ENCODE measurements around the gene CARF.
"Not testable (repeated sequence)": the region's sequence is repeated elsewhere in the genome, so short reads cannot be mapped to it uniquely, and the experiment has no call there.

The CARF gene, protein sequence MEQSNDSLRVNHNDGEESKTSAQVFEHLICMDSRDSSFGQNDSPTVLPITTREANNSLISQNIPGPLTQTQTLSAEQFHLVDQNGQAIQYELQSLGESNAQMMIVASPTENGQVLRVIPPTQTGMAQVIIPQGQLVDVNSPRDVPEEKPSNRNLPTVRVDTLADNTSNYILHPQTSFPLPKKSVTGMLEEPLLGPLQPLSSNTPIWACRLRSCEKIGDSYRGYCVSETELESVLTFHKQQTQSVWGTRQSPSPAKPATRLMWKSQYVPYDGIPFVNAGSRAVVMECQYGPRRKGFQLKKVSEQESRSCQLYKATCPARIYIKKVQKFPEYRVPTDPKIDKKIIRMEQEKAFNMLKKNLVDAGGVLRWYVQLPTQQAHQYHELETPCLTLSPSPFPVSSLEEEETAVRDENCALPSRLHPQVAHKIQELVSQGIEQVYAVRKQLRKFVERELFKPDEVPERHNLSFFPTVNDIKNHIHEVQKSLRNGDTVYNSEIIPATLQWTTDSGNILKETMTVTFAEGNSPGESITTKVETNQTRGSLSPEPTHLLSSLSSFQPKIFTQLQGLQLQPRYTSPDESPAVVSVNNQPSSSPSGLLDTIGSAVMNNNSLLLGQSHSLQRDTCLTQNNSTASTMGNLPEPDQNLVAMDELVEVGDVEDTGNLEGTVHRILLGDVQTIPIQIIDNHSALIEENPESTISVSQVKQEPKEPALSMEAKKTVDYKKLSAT

DNA sequence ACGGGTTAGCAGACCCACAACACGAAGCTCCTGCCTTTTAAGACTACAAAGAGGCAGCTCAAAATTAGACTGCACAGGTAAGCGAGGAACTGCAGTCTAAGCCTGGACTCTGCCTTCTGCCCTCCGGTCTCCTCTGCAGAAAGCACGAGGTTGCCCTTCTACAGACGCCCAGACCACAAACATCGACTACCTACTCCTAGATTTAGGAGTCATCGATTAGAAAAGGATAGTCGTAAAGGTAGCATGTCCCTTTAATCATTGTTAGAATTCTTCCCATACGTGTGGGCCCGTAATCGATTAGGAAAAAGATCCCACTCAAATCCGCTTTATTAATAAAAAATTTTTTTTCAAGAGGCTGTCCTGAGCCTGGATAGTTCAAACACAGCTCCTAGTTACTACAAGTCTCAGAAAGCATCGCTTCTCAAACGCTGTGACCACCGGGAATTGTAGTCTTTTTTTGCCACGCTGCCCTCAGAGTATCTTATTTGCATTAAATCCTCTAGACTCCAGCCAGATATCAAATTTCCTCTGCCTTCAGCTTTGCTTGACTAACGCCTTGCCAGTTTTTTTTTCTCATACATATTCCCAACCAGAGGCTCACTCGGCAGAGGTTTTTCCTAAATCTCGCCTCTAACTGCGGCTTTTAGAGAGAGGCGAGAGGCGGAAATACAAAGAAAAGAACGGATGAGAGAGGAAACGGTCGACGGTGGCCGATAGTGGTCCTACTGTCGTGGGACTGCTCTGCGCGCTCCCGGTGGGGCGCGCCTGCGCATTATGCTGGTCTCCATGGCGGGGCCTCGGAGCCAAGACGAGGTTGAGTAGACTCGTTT is at the start of gene CARF, which contains the start of gene WDR12:
Gene CARF, plus strand, starts transcription at position 764 of the 830 bp plus-strand sequence. CDS start 29,628 bp downstream, outside the sequence.
Gene WDR12, minus strand, starts transcription at position 162 of the 830 bp plus-strand sequence. CDS start 197 bp downstream, outside the sequence.
- peak; percentile 91 for DNase-seq (ENCODE audit: low spot score)

DNA sequence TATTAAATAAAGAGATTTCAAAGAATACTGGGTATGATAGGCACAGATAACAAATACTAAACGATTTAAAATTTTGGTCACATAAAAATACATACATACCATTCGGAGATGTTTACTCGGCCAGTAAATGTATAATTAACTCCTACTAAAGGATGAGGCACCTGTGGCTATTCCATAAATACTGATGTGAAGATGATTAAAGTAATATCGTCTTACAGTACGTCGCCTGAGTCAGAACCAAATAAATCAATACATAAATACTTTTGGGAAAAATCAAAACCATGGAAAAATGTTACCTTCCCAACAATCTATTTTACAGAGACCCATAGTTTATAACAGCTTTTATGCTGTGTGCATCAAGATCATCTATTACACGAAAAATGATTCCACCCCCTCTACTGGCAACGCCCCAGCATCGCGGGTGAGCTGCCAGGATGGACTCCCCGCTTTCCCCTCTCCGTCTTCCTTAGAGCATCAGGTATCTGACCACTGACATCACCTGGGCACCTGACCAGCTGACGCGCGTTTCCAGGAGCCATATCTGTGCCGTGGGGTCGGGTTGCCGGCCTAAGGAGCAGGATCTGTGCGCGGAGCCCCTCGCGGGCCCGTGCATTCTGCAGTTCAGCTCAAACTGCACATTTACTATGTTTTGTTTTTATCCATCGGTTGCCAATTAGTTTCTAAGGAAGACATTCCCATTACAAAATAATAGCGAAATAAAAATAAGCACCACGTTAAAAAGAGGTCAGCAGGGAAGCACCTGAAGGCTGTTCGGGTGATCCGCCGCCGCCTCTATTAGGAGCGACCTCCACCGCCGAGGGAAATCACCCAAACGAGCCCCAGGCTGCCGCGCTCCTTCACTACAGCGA is 41.4 kb upstream of the CARF start:
- DNase-seq (ENCODE audit: low spot score), result peak; percentile 82

DNA sequence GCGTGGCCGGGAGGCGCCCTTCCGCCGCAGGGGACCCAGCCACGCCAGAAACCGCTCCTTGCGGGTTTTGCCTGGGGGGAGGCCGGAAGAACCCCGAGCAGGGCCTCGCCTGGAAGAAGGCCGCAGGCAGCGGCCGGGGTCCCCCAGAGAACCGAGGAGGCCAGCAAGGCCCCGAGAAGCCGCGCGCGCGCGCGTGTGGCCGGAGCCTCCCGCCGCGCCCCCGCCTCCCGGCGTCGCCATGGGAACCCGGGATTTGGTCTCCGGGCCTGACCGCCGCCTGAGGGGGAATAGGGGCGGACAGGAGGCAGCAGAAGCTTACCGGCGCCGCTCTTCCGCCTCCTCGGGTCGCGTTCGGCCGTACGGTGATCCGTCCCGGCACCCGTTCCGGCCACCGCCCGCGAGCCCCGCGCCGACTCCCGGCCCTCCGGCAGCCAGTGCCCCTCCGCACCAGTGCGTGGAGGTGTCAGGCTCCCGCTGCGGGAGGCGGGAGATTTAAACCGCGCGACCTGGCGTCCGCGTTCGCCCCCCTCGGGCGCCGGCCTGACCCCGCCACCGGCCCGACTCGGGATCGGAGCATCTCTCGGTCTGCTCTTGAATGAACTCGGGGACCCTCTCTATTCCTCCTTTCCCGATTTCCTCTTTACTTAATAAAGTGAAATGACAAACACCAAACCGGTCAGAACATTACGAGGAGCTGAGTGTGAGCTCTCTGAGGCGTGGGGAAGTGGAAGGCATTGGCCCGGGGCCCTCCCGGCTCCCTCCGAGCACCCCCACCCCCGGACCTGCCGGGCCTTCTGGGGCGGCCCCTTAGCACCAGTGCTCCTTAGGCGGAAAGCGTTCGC is 40.6 kb upstream of the CARF start, which contains the start of gene ICA1L:
Gene ICA1L, minus strand, starts transcription at position 467 of the 842 bp plus-strand sequence. CDS start 42,757 bp downstream, outside the sequence.
- DNase-seq (ENCODE audit: low spot score), result peak; percentile 54

DNA sequence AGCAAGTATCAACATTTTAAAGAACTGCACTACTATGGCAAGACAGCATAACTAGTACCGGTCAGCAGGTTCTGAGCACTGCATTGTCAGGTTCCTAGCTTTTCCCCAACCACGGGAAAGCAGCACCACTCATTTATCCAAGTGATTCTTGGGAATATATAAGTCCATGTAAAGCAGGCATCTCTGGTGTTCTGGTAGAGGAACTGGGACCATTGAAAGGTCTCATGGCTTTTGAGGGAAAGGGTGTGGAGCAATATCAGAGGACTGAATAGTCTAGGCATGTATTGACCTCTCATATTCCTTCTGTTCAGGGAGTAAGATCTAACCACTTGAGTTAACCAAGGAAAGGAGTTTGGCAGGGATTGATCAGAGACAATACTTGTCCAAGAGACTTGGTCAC is 34.4 kb upstream of the CARF start:
- no peak for DNase-seq (ENCODE audit: low spot score)

DNA sequence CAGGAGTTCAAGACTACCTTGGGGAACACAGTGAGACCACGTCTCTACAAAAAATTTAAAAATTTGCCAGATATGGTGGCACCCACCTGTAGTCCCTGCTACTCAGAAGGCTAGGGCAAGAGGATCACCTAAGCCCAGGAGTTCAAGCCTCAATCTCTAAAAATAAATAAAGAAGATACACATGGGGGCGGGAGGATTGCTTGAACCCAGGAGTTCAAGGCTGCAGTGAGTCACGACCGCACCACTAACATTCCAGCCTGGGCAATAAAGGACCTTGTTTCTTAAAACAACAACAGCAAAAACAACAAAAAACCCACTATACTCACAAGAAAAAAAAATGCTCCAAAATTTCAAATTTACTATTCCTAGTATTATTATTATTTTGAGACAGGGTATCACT is 30.5 kb upstream of the CARF start:
- DNase-seq (ENCODE audit: low spot score), result no peak

DNA sequence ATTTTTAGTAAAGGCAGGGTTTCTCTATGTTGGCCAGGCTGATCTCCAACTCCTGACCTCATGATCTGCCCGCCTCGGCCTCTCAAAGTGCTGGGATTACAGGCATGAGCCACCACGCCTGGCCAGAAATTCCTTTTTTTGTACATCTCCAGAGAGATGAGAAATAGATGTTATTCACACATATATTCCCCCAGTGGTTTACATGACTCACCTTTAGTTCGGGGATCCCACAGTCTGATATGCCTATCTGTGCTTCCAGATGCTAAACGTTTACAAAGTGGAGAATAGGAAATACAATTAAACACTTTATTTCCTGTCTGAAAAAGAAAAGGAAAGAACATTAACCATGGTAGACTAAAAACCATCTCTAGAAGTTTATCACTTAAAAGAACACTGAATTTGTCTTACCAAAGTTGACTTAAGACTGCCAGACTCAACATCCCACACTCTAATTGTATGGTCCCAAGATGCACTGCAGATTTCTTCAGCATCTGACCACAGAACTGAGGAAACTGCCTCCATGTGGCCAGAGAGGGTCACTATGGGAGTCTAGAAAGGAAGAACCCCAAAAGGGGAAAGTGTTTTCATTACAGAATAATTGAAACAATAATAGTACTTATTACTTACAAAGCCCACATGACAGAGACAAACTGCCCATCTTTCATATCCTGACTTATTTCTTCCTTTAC is 27.9 kb upstream of the CARF start:
- DNase-seq (ENCODE audit: low spot score), result no peak

DNA sequence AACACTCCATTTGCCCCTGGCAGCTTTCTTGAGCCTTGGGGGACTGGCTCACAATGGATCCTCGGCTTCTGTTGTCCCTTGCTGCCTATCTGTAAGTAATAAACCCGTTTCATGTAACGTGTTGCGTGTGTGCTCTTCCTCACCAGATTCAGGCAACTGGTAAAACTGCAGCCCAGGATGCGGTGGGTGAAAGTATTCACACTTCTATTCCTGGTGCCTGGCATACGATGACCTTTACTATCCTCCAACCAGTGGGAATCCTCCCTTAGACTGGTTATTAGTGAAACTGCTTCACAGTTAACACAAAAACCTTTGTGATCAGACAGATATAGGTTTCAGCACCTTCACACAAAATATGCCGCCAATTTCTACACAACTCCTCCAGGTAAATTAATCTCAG is 26.9 kb upstream of the CARF start:
- no peak for DNase-seq (ENCODE audit: low spot score)

DNA sequence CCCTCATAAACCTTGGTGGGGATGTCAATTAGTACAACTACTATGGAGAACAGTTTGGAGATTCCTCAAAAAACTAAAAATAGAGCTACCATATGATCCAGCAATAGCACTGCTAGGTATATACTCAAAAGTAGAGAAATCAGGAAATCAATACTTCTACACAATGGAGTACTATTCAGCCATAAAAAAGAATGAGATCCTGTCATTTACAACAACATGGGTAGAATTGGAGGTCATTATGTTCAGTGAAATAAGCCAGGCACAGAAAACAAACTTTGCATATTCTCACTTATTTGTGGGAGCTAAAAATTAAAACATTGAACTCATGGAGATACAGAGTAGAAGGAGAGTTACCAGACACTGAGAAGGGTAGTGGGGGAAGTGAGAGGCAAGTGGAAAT is 6.6 kb upstream of the CARF start:
- DNase-seq (ENCODE audit: low spot score), result not testable (repeated sequence)

DNA sequence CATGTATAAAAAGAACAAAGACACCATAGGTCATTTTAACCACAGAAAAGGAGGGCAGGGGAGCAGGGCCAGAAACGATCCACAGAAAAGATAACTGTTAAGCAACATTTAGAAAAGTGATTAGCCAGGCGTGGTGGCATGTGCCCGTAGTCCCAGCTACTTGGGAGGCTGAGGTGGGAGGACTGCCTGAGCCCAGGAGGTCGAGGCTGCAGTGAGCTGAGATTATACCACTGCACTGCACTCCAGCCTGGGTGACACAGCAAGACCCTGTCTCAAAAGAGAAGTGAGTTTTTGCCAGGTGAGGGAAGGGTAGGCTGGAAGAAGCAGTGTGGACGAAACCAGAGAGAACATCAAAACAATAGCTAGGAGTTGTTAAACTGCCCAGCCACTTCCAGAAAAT is 3.9 kb upstream of the CARF start:
- DNase-seq (ENCODE audit: low spot score), result no peak

DNA sequence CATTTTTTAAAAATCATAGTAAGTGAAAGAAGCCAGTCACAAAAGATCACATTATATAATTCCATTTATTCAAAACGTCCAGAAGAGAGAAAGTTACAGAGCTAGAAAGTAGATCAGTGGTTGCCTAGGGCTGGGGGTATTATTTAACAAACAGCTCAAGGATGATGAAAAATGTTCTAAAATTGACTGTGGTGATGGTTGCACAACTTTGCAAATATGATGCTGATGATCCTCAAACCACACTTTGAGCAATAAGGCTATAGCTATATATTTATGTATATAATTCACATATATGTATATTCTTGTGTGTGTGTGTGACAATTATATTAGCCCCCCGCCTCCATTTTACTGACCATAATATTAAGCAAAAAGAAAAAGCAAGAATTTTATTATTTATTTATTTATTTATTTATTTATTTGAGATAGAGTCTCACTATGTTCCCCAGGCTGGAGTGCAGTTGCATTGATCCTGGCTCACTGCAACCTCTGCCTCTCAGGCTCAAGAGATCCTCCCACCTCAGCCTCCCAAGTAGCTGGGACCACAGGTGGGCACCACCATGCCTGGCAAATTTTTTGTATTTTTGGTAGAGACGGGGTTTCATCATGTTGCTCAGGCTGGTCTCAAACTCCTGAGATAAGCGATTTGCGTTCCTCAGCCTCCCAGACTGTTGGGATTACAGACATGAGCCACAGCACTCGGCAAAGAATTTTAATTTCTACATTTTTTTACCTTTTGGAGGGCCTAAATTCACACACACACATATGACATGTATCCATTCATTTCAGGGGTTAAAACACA is 2.5 kb upstream of the CARF start:
- no peak for DNase-seq (ENCODE audit: low spot score)

DNA sequence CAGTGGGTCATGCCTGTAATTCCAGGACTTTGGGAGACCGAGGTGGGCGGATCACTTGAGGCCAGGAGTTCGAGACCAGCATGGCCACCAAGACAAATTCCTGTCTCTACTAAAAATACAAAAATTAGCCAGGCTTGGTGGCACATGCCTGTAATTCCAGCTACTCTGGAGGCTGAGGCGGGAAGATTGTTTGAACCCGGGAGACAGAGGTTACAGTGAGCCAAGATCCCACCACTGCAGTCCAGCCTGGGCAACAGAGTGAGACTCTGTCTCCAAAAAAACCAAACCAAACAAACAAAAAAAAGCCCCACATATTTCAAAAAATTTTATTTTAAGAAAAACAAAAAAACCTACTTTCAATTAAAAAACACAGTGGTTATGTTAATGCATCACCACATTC is 1.8 kb upstream of the CARF start:
- DNase-seq (ENCODE audit: low spot score), result not testable (repeated sequence)

DNA sequence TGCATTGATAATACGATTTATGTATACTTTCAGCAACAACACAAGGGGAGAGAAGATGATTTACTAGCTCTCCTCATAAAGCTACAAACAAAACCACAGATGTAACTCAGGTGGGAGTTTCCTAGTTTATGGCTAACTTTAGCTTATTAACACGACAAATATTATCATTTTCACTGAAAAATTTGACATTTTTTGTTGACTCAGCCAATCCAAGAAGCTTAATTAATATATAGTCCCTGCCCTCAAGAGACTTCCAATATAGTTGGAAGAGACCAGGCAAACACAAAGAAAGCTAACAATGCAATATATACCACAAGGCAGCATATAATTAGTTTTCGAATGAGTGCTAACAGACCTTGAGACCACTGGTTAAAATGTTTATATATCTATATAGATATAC is 1.4 kb upstream of the CARF start:
- no peak for DNase-seq (ENCODE audit: low spot score)

DNA sequence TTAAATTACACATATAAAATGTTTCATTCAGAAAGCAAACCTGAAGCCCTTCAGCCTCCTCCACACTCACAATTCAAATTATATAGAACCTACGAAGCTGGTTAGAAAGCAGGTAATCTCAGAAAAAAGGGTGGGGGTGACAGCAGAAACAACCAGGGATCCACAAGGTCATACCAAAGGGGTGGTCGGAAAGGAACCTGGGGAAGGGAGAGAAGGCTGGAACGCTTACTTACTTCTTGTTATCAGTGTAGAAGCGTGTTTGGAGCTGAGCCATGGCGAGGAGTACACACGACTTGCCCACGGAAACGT is 918 bp upstream of the CARF start:
- DNase-seq (ENCODE audit: low spot score), result no peak

DNA sequence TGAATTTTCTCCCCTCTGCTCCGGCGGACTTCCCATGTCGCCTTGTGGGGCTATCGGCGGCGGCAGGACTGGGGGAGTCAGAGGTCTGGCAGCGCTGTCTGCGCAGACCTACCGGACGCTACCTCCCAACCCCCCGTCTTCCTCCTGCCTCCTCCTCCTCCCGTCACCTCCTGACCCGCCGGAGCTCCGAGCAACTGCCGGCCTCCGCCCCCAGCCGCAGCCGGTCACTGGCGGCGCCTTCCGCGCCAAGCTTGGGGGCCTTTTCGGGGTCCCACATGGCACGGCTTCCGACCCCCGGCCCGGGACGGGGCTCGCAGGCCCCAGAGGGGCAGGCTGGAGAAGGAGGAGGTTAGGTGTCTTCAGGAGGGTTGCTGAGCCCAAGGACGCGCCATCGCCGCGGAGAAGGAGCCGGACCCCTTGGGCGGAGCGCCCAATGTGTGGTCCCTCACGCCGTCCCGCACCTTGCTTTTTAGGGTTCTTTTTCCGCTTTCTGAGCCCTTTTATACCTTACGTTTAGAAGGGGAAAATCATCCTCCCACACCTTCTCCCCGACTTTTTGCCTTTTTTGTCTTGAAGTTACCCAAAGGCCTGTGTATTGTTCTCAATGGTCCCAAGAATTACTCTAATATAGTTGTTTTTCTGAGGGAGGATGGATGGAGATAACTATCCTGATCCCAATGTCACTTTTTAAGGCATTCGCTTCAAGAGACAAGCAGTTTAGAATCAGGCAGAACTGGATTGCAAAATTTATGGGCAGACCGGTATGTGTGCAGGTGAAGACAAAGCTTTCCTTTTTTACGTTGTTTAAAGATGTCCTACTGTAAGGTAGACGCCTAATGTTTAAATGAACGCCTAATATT is 497 bp downstream of the CARF start:
- not testable (repeated sequence) for DNase-seq (ENCODE audit: low spot score)

DNA sequence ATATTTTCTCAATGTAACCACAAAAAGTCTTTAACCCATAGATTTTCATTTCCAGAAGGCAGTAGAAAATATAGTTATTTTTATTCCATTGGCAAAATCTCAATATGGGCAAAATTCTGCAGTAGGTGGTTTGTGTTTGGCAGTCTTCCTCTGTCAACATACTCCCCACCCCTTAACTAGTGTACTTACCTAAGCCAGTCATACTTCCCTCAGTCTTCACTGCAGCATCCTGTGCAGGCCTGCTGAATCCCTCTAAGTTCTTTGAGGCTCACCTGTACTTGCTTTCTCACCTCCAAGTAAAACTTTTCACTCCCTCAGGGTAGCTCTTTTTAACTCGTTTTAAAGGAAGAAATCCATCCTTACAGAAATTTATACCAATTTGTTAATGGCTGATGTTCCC is 6.8 kb downstream of the CARF start:
- DNase-seq (ENCODE audit: low spot score), result no peak

DNA sequence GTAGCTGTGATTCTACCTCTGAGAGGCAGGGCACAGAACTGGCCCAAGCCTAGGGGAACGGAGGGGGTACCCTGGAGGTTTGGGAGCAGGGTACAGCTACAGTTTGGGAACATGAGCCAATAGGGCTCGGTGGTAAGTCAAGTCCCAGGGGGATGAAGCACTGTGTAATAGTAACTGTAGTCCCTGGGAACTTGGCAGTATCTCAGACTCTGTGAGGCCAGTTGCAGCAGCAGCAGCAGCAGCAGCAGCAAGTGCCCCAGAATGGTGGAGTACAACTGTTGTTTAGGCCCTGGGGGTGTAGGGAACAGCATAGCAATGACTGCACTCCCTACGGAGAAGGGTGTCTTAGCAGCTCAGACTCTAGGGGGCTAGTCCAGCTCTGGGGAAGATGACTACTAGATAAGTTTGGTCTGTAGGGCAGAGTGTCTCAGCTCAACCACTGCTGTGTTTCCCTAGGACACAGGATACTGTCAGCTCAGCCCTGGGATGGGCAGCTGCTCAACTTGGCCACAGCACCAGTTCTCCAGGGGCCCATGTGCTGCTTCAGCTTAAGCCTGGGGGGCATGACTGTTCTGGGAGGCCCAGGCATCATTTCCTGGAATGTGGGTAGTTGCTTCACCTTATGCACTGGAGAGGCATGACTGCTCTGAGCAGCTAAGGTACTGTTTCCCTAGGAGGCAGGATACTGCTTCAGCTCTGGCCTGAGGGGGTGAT is 20.5 kb downstream of the CARF start:
- no peak for DNase-seq (ENCODE audit: low spot score)

DNA sequence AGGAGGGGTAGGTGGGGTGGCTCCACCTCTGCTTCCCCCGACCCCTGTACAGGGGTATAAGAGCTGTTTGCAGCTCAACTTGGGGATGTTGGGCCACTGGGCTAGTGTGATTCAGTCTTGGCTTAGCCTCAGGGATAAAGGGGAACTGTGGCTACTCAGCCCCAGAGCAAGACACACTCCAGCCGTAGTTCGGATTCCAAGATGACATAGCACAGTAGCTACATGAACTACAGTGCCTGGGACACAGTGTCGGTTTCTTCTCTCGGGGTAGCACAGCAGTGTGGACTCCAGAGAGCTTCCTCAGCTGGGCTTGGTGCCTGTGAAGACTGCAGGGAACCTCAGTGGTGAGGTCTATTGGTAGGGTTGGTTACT is 21.1 kb downstream of the CARF start:
- DNase-seq (ENCODE audit: low spot score), result no peak

DNA sequence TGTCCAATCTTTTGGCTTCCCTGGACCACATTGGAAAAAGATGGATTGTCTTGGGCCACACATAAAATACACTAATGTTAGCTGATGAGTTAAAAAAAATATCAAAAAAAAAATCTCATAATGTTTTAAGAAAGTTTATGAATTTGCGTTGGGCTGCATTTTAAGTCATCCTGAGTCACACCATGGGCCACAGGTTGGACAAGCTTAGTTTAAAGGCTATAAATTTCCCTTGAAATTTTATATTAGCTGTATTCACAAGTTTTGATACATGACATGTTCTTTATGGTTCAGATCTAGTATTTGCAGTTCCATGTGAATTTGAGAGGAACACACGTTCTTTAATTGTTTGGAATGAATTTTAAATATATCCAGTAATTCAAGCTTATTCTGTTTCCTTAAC is 21.9 kb downstream of the CARF start:
- no peak for DNase-seq (ENCODE audit: low spot score)
